Ovary (tissue), 3 donors: ENCODE results near the gene RANBP3.

Experiments used
- CTCF ChIP-seq, 3 donors: fragments of 450-650 bp in 2 of 3; fragments of 200-600 bp in 1 of 3; IDR thresholded peaks; one replicate each; pipeline versions ENCODE4 v1.5.1 to v1.8.0; 2016 to 2022; ENCODE audit warnings: antibody characterized with exemption in 3 of 3, mild to moderate bottlenecking in 1 of 3
- EP300 ChIP-seq: sonication (generic); formaldehyde crosslinking; IDR thresholded peaks from one replicate; pipeline ENCODE4 v1.6.1; 2017; ENCODE audit warnings: antibody characterized with exemption
- POLR2A ChIP-seq: fragments of 450-650 bp; IDR thresholded peaks from one replicate; pipeline ENCODE4 v1.6.1; 2017; ENCODE audit warnings: antibody characterized with exemption, mild to moderate bottlenecking, moderate library complexity
- donor health status: DM: no; HTN: no; CAD: no.

GRCh38 chr19:5963855-5964254 is 14.1 kb downstream of the RANBP3 start:
- TF ChIP-seq POLR2A: no peak
- no peak for TF ChIP-seq CTCF (IDR thresholded peaks at IDR 0.05)
- no peak for TF ChIP-seq EP300
